HG02759 (cell line): ENCODE measurements around the gene DCAF5.
A peak's percentile ranks its signal among the peaks of the same experiment; 100 is the strongest.

Experiments used
- ATAC-seq: cut with Tn5 transposase; IDR thresholded peaks from one replicate; pipeline ENCODE4 v1.9.1; 2021; ENCODE audit warnings: mild to moderate bottlenecking, moderate library complexity; ENCODE audit not compliant: unreplicated experiment

The DCAF5 gene

GRCh38 chr14:69142101-69142500 is 10.8 kb downstream of the DCAF5 start:
- no peak for ATAC-seq

- no peak for ATAC-seq
Measured at GRCh38 chr14:69141550-69141949, 11.4 kb downstream of the DCAF5 start.

- ATAC-seq = no peak
Measured at GRCh38 chr14:69139743-69140142, 13.2 kb downstream of the DCAF5 start.

- ATAC-seq = peak; percentile 48
Measured at GRCh38 chr14:69137843-69138535, 14.9 kb downstream of the DCAF5 start.

DNA sequence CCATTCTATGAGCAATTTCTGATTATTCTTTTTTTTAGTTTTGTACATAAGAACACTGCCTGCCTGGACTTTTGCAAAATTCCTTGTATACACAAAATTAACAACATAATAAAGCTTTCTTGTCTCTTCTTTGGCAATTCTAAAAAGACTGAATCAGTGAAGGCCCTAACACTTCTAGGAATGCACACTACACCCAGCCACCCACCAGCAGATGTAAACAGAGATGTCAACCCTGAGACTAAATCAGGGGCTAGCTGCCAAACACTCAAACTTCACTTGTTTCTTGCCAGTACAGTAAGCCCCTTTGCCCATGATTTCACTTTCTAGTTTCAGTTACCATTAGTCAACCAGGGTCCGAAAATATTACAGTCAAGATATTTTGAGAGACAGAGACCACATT is 15.5 kb downstream of the DCAF5 start:
- peak; percentile 52 for ATAC-seq

- ATAC-seq = no peak
Measured at GRCh38 chr14:69135133-69135532, 17.8 kb downstream of the DCAF5 start.

- no peak for ATAC-seq
Measured at GRCh38 chr14:69133206-69134125, 19.5 kb downstream of the DCAF5 start.

DNA sequence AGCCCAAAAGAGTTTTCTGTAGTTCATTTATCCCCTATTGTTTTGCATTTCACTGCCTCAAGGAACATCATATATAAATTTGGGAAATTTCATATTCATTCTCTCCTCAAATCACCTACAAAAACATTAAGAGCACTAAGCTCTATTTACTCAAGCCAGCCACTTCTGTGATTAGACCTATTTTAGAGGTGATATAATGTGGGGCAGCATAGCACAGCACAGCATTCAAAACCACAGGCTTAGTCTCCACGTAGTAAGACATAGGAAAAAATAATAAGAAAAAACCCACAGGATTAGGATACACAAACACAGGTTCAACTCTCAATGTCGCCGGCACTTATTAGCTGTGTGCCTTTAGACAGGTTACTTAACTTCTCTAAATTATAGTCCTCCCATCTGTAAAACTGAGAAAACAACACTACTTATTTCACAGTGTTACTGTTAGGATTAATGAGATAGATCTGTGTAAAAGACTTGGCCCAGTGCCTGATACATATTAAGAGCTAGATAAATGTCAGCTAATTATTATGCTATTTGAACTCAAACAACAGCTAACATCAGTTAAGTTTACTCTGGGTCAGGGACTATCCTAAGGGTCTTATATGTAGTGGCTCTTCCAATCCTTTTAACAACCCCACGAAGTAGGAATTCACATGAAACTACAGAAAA is 20.3 kb downstream of the DCAF5 start:
- ATAC-seq = no peak

DNA sequence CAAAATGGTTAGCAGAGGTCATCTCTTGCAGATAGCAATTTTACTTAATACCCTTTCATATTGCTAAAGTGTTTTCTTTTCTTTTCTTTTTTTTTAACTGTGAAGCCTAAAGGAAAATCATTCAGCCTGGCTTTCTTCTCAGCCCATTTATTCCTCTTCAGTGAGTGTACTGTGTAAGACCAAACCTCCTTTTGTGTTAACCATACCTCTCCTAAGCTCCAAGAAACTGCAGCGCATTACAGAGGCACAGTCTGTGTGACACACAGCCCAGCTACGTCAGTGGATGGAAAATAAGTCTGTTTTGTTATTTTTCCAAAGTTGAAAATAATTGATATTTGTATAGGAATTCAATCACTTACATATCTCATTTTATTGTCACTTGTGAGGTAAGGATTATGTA is 21.7 kb downstream of the DCAF5 start:
- ATAC-seq = no peak

GRCh38 chr14:69129264-69129880 is 23.5 kb downstream of the DCAF5 start:
- ATAC-seq = peak; percentile 57

GRCh38 chr14:69118305-69118704 is 34.6 kb downstream of the DCAF5 start:
- no peak for ATAC-seq

- ATAC-seq = no peak
Measured at GRCh38 chr14:69117020-69117767, 35.7 kb downstream of the DCAF5 start.

DNA sequence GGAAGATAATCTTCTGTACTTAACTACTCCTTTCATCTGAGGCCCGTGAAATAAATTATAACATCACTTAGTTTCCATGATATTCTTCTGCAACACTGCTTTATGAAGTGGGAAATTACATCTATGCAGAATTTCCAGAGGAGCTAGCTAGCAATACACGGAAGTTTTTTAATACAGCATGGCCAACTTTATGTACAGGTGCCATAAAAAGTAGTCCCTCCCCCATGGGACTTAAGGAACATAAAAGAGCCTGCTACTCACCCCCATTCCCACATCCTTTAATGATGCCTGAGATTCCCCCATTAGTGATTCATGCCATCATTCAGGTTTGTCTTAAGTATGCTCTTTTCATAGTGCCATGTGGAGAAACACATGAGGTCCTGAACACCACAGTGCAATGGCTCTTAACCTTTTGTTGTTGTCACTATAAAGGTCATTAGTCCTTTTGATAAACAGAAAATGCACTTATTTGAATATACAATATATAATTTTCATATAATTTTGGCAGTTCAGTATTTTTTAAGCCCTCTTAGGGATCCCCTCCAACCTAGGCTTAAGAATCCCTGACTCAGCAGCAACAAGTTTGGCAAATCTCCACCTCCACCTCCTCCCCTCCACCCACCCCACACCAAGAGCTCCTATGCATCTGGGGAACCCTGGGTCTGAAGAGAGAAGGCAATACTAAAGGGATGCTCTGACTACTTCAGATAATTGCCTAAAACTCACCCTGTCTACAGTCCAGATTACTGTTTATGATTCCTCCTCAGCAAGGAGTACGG is 37.3 kb downstream of the DCAF5 start:
- ATAC-seq = no peak

DNA sequence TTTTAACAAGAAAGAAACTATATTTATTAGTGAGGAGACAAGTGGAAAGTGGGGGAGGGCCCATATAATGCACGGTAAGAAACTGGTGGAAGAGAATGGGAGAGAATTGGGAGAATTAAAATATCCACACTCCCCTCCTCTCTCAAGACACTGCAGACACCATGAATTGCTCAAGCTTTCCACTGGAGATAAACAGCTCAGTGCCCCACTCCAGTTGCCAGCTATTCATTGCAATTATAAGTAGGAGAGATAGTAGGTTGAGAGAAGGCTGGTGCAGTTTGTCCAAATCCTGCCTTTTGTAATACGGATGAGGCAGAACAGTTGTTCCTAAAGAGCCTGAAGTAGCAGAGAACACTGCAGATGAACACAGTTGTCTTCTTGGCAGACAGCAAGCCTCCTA is 38.2 kb downstream of the DCAF5 start:
- ATAC-seq = no peak

GRCh38 chr14:69108358-69108757 is 44.6 kb downstream of the DCAF5 start:
- ATAC-seq = no peak

- peak; percentile 44 for ATAC-seq
Measured at GRCh38 chr14:69107407-69108003, 45.4 kb downstream of the DCAF5 start.

DNA sequence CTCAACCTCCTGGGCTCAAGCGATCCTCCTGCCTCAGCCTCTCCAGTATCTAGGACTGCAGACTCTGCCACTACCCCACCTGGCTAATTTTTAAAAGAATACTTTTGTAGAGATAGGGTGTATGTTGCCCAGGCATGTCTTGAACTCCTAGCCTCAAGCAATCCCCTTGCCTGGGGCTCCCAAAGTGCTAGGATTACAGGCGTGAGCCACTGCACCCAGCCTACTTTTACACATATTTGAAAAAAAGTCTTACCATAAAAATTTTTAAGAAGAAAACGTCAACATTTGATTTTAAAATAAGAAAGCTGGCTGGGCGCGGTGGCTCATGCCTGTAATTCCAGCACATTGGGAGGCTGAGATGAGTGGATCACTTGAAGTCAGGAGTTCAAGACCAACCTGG is 46.5 kb downstream of the DCAF5 start:
- no peak for ATAC-seq

DNA sequence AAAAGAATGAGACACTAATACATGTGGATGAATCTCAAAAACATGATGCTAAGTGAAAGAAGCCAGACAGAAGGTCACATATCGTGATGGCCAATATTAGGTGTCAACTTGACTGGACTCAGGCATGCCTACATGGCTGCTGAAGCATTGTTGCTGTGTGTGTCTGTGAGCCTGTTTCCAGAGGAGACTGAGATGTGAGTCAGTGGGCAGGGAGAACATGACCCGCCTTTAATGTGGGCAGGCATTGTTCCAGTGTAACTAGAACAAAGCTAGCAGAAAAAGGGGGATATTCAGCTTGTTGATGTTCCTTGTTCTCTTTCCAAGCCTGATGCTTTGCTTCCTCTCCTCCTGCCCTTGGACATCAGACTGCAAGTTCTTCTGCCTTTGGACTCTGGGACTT is 47.6 kb downstream of the DCAF5 start:
- no peak for ATAC-seq

- ATAC-seq = no peak
Measured at GRCh38 chr14:69101331-69101826, 51.5 kb downstream of the DCAF5 start.
